Sigmoid colon (tissue), 7 donors: ENCODE data around the gene MTF2. TPM values are rescaled to one million over a fixed set of nuclear protein-coding genes. Genes with fewer than 3 reads are reported as not detected.
"Not testable (repeated sequence)": the region's sequence is repeated elsewhere in the genome, so short reads cannot be mapped to it uniquely, and the experiment has no call there.

ENCODE experiments used
- DNase-seq: peaks from one replicate; pipeline ENCODE4 v3.0.0-alpha.2; 2019
- H3K27ac ChIP-seq, 4 donors: fragments of 200-600 bp; sonication (generic); one replicate each; pipeline ENCODE4 v1.5.1; 2016 to 2019; ENCODE audit warnings: mild to moderate bottlenecking in 1 of 4
- H3K27me3 ChIP-seq, 3 donors: fragments of 200-600 bp; sonication (generic); one replicate each; pipeline ENCODE4 v1.5.1; 2019; ENCODE audit warnings: mild to moderate bottlenecking in 1 of 3
- H3K36me3 ChIP-seq, 4 donors: fragments of 200-600 bp; sonication (generic); one replicate each; pipeline ENCODE4 v1.5.1; 2016 to 2019
- H3K4me1 ChIP-seq, 4 donors: fragments of 200-600 bp; sonication (generic); one replicate each; pipeline ENCODE4 v1.5.1; 2017 to 2019
- H3K4me3 ChIP-seq, 4 donors: fragments of 200-600 bp; sonication (generic); one replicate each; pipeline ENCODE4 v1.5.1; 2017 to 2019; ENCODE audit warnings: mild to moderate bottlenecking in 2 of 4, moderate library complexity in 1 of 4
- H3K9me3 ChIP-seq, 4 donors: fragments of 200-600 bp in 3 of 4; sonication (generic) in 3 of 4; one replicate each; pipeline versions ENCODE4 v1.5.1 to v1.6.1; 2013 to 2019
- EP300 ChIP-seq, 4 donors: sonication (generic); formaldehyde crosslinking; IDR thresholded peaks; one replicate each; pipeline ENCODE4 v1.6.1; 2017; ENCODE audit warnings: antibody characterized with exemption in 4 of 4
- POLR2A ChIP-seq, 2 donors: fragments of 450-650 bp; IDR thresholded peaks; one replicate each; pipeline ENCODE4 v1.6.1; 2016; ENCODE audit warnings: antibody characterized with exemption in 2 of 2, mild to moderate bottlenecking in 2 of 2, moderate library complexity in 2 of 2
- POLR2AphosphoS5 ChIP-seq, 4 donors: sonication (generic); formaldehyde crosslinking; IDR thresholded peaks; one replicate each; pipeline ENCODE4 v1.6.1; 2017; ENCODE audit warnings: antibody characterized with exemption in 4 of 4
- WGBS, 2 donors: extraction: QIAGEN DNeasy Blood & Tissue Kit; methylation state at CpG; one replicate each; pipeline ENCODE4 v1.1.7; 2013; 5-methylcytosine and 5-hydroxymethylcytosine counted together
- intact Hi-C: fragments of 100-400 bp; cut with DNase I; formaldehyde crosslinking; loops from one replicate; pipeline ENCODE4 v1.15.1; 2023
- polyA plus RNA-seq, 3 donors: library from polyadenylated mRNA; stranded (reverse); fragments of 200-250 nt; gene quantifications; one replicate each; pipeline ENCODE4 v1.2.3, GENCODE V29; 2013
- total RNA-seq, 4 donors: library from RNA; depleted of rRNA; stranded (reverse); fragments of >200 nt; gene quantifications; one replicate each; pipeline ENCODE4 v1.1.0, GENCODE V29; 2016
- TF ChIP-seq, protein P1 (sequence below), 4 experiments: fragments of 450-650 bp in 3 of 4; fragments of 200-600 bp in 1 of 4; IDR thresholded peaks; one replicate each; pipeline ENCODE4 v1.5.1; 2016 to 2019; ENCODE audit warnings: antibody characterized with exemption in 4 of 4, mild to moderate bottlenecking in 3 of 4, moderate library complexity in 2 of 4
- donor health status: healthy with polysubstance abuse.
- donor health status: Bipolar disorder and iron deficiency.
- donor health status: healthy.

Gene MTF2
- total RNA-seq (10 to 100 TPM; 12.3 to 17.8 (median 13.5) TPM), polyA plus RNA-seq (10 to 100 TPM in 1 of 3 donors, 1 to 10 TPM in 2; 7.2 to 11.9 (median 7.6) TPM)

- intact Hi-C loops = loop anchor here (1.0 kb wide), 1 partner anchor 101 kb away; the partner anchor contains the start of genes CCDC18 and TMED5
- 0% methylated on average over 49 of the region's 49 CpGs for WGBS, 2 donors
These were observed at the start of gene MTF2 for GRCh38 chr1:93078986-93079654. Gene MTF2 (plus strand): TSS chr1:93079283. CDS start chr1:93079527, 244 bp downstream.

DNA sequence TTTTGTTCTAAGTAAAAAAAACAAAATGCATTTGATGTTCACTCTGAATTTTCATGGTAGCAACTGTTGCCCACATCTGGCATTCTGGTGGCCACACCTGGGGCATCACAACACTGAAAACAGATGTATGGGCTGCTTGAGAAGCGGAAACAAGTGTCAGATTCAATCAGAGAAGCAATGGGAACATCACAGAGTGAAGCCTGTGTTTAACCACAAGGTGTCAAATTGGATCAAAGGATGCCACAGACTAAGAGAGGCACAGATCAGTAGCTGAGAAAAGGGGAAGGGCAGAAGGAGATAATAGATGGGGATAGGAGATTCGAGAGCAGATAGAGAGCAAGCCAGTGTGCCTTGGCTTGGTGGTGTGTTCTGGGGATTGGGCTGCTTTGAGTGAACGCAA, 49.8 kb upstream of the MTF2 start:
- DNase-seq = no peak
- no peak overlapping the region for H3K27ac ChIP-seq
- no peaks in the 10 kb centered on the region for H3K4me1 ChIP-seq
- H3K4me3 ChIP-seq = no peak overlapping the region
- H3K27me3 ChIP-seq = no peaks in the 10 kb centered on the region
- intact Hi-C loops = loop anchor here (10.0 kb wide), 1 partner anchor 275 kb away; no protein-coding TSS in a partner anchor
- H3K36me3 ChIP-seq = no peaks in the 10 kb centered on the region
- H3K9me3 ChIP-seq = no peaks in the 10 kb centered on the region
- TF ChIP-seq POLR2AphosphoS5 (IDR thresholded peaks at IDR 0.05) = no peak
- TF ChIP-seq, protein P1, sequence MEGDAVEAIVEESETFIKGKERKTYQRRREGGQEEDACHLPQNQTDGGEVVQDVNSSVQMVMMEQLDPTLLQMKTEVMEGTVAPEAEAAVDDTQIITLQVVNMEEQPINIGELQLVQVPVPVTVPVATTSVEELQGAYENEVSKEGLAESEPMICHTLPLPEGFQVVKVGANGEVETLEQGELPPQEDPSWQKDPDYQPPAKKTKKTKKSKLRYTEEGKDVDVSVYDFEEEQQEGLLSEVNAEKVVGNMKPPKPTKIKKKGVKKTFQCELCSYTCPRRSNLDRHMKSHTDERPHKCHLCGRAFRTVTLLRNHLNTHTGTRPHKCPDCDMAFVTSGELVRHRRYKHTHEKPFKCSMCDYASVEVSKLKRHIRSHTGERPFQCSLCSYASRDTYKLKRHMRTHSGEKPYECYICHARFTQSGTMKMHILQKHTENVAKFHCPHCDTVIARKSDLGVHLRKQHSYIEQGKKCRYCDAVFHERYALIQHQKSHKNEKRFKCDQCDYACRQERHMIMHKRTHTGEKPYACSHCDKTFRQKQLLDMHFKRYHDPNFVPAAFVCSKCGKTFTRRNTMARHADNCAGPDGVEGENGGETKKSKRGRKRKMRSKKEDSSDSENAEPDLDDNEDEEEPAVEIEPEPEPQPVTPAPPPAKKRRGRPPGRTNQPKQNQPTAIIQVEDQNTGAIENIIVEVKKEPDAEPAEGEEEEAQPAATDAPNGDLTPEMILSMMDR (IDR thresholded peaks at IDR 0.05) = no peak
- TF ChIP-seq EP300 (IDR thresholded peaks at IDR 0.05) = no peak
- no peak for TF ChIP-seq POLR2A (IDR thresholded peaks at IDR 0.05)
- 39 to 77% methylated on average over 3 of the region's 3 CpGs for WGBS, 2 donors

More at GRCh38 chr1:93078986-93079654, at the start of gene MTF2:
- TF ChIP-seq EP300 (IDR thresholded peaks at IDR 0.05) (peak in 2 of 4 donors; percentile 34 to 58), POLR2A (IDR thresholded peaks at IDR 0.05) (peak; percentile 75 to 84), POLR2AphosphoS5 (IDR thresholded peaks at IDR 0.05) (peak; percentile 89 to 97 (median 96))
- TF ChIP-seq, protein P1 (IDR thresholded peaks at IDR 0.05) = no peak
- Histone ChIP-seq H3K4me3 (peak within 1 kb of the TSS; percentile 70 to 93 (median 78)), H3K36me3 (no peaks in the 10 kb centered on the region), H3K27me3 (no peaks in the 10 kb centered on the region), H3K4me1 (peaks cover 0 to 32% (median 26%) of the 10 kb centered on the region in 4 donors), H3K27ac (peak within 1 kb of the TSS; percentile 82 to 88 (median 84)), H3K9me3 (no peaks in the 10 kb centered on the region)
- DNase-seq = peak; percentile 97

- DNase-seq, H3K9me3 ChIP-seq, H3K4me1 ChIP-seq, intact Hi-C loops, H3K27me3 ChIP-seq, H3K27ac ChIP-seq, H3K4me3 ChIP-seq, H3K36me3 ChIP-seq: not testable (repeated sequence)
- WGBS, 2 donors = 93 to 95% methylated on average over 4 of the region's 4 CpGs
These were observed 48.9 kb upstream of the MTF2 start for GRCh38 chr1:93030191-93030590.

- intact Hi-C loops = no loop called here
- no peak for DNase-seq
- Histone ChIP-seq H3K9me3 (no peaks in the 10 kb centered on the region), H3K4me3 (no peak overlapping the region), H3K27ac (no peak overlapping the region), H3K36me3 (no peaks in the 10 kb centered on the region), H3K27me3 (no peaks in the 10 kb centered on the region), H3K4me1 (no peaks in the 10 kb centered on the region)
- TF ChIP-seq POLR2A (IDR thresholded peaks at IDR 0.05) (no peak), POLR2AphosphoS5 (IDR thresholded peaks at IDR 0.05) (no peak), EP300 (IDR thresholded peaks at IDR 0.05) (no peak)
- TF ChIP-seq, protein P1 (IDR thresholded peaks at IDR 0.05) = no peak
- 74 to 78% methylated on average over 3 of the region's 3 CpGs for WGBS, 2 donors
These were observed 47.4 kb upstream of the MTF2 start for GRCh38 chr1:93031711-93032110.

DNA sequence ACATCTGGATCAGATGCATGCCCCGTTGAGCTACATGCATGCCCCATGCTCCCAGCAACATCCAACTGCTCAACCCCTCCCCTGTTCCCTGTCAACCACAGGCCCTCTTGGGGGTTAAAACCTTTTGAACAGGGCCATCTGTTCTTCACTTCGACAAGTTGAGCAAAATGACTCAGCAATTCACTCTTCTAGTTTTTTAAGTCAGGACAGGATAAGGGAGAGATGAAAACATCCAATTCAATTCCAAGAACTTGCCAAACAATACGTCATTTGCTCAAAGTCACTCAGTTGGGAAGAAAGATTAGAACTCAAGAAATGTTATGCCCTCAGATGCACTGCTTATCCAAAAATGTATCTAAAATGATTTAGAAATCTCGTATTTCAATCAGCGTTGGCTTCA, 46.1 kb upstream of the MTF2 start:
- 67 to 85% methylated on average over 5 of the region's 5 CpGs for WGBS, 2 donors
- Histone ChIP-seq H3K27ac (no peak overlapping the region), H3K4me1 (no peaks in the 10 kb centered on the region), H3K9me3 (no peaks in the 10 kb centered on the region), H3K36me3 (no peaks in the 10 kb centered on the region), H3K27me3 (no peaks in the 10 kb centered on the region), H3K4me3 (no peak overlapping the region)
- TF ChIP-seq, protein P1 (IDR thresholded peaks at IDR 0.05) = no peak
- TF ChIP-seq POLR2AphosphoS5 (IDR thresholded peaks at IDR 0.05) (no peak), POLR2A (IDR thresholded peaks at IDR 0.05) (no peak), EP300 (IDR thresholded peaks at IDR 0.05) (no peak)
- DNase-seq = no peak
- intact Hi-C loops = no loop called here
